CD4-positive, alpha-beta T cell treated with Interleukin-15 for 1 hour (primary cell): ENCODE results near the gene GALNT18.

ENCODE experiments used
- DNase-seq: peaks from one replicate; pipeline ENCODE4 v3.0.0-alpha.2; 2020

Gene GALNT18

GRCh38 chr11:11584937-11585336 is 36.9 kb downstream of the GALNT18 start:
- no peak for DNase-seq

- no peak for DNase-seq
Observed at GRCh38 chr11:11584530-11584810, 37.3 kb downstream of the GALNT18 start.

GRCh38 chr11:11583801-11584529 is 37.8 kb downstream of the GALNT18 start:
- no peak for DNase-seq

- DNase-seq: no peak
Observed at GRCh38 chr11:11582011-11582701, 39.6 kb downstream of the GALNT18 start.

GRCh38 chr11:11581481-11581880 is 40.3 kb downstream of the GALNT18 start:
- no peak for DNase-seq

- no peak for DNase-seq
Observed at GRCh38 chr11:11580841-11581411, 40.9 kb downstream of the GALNT18 start.

- no peak for DNase-seq
Observed at GRCh38 chr11:11580012-11580411, 41.8 kb downstream of the GALNT18 start.

- DNase-seq: no peak
Observed at GRCh38 chr11:11579012-11579988, 42.5 kb downstream of the GALNT18 start.

- DNase-seq: no peak
Observed at GRCh38 chr11:11577932-11578911, 43.6 kb downstream of the GALNT18 start.

GRCh38 chr11:11577251-11577855 is 44.5 kb downstream of the GALNT18 start:
- no peak for DNase-seq

GRCh38 chr11:11574373-11575287 is 47.2 kb downstream of the GALNT18 start:
- no peak for DNase-seq

- DNase-seq: no peak
Observed at GRCh38 chr11:11572386-11572785, 49.4 kb downstream of the GALNT18 start.

- DNase-seq: no peak
Observed at GRCh38 chr11:11571893-11572292, 49.9 kb downstream of the GALNT18 start.

GRCh38 chr11:11570823-11571222 is 51.0 kb downstream of the GALNT18 start:
- DNase-seq: no peak

- no peak for DNase-seq
Observed at GRCh38 chr11:11569936-11570491, 51.8 kb downstream of the GALNT18 start.

GRCh38 chr11:11568651-11569229 is 53.1 kb downstream of the GALNT18 start:
- DNase-seq: no peak

GRCh38 chr11:11567936-11568650 is 53.7 kb downstream of the GALNT18 start:
- no peak for DNase-seq

GRCh38 chr11:11565636-11566035 is 56.2 kb downstream of the GALNT18 start:
- no peak for DNase-seq
